IMR-90 (cell line): ENCODE measurements around the gene PRKCB. TPM values are rescaled to one million over a fixed set of nuclear protein-coding genes. Genes with fewer than 3 reads are reported as not detected.

Source experiments
- ATAC-seq: fragments of 200-7000 bp; cut with Tn5 transposase; 2 replicates; pipeline ENCODE4 v1.9.1; 2020; ENCODE audit warnings: low read depth, mild to moderate bottlenecking, moderate library complexity
- BruUV-seq: library from RNA; stranded (reverse); fragments of 400-500 nt; replicated peaks from 2 replicates; lab custom pipeline; 2021; lab: Mats Ljungman, UMichigan
- CTCF ChIA-PET: fragments of 300-600 bp; formaldehyde crosslinking; extraction: SDS; loops from one replicate; lab custom pipeline; 2021; ENCODE audit warnings: antibody characterized with exemption; lab: Yijun Ruan, JAX
- POLR2A ChIA-PET: fragments of 300-600 bp; sonication (Branson Sonifier 250); formaldehyde crosslinking; loops from one replicate; lab custom pipeline; 2022; ENCODE audit warnings: antibody characterized with exemption; ENCODE audit not compliant: unreplicated experiment; lab: Charles Lee
- DNase-seq: peaks from one replicate; pipeline ENCODE4 v3.0.0; 2013
- H2AFZ ChIP-seq: replicated peaks from 2 replicates; pipeline ENCODE3; 2013; ENCODE audit warnings: low read length, mild to moderate bottlenecking; ENCODE audit not compliant: poor library complexity
- H2AK5ac ChIP-seq: 2 replicates; pipeline ENCODE4 v1.6.1; 2013; ENCODE audit warnings: low read depth, low read length, inconsistent platforms
- H2AK9ac ChIP-seq: replicated peaks from 2 replicates; pipeline ENCODE3; 2013; ENCODE audit warnings: mild to moderate bottlenecking, low read depth, low read length, moderate library complexity; ENCODE audit not compliant: poor library complexity
- H2BK120ac ChIP-seq: 2 replicates; pipeline ENCODE4 v1.6.1; 2013; ENCODE audit warnings: low read depth, low read length, inconsistent platforms
- H2BK15ac ChIP-seq: 3 replicates; pipeline ENCODE4 v1.6.1; 2013; ENCODE audit warnings: low read depth, low read length, inconsistent platforms
- H2BK20ac ChIP-seq: 2 replicates; pipeline ENCODE4 v1.6.1; 2013; ENCODE audit warnings: low read depth, mild to moderate bottlenecking, inconsistent platforms, low read length, moderate library complexity
- H2BK5ac ChIP-seq: 2 replicates; pipeline ENCODE4 v1.6.1; 2013; ENCODE audit warnings: mild to moderate bottlenecking, low read depth, low read length, inconsistent platforms; ENCODE audit not compliant: poor library complexity, severe bottlenecking
- H3K14ac ChIP-seq: replicated peaks from 2 replicates; pipeline ENCODE4 v1.6.1; 2013; ENCODE audit warnings: low read depth, low read length, inconsistent platforms
- H3K18ac ChIP-seq: 2 replicates; pipeline ENCODE4 v1.6.1; 2013; ENCODE audit warnings: low read depth, low read length, control low read depth
- H3K23ac ChIP-seq: 2 replicates; pipeline ENCODE4 v1.6.1; 2013; ENCODE audit warnings: low read depth, low read length, inconsistent platforms
- H3K27ac ChIP-seq: 2 replicates; pipeline ENCODE4 v1.5.1; 2013; ENCODE audit warnings: mild to moderate bottlenecking, control low read depth, low read length; ENCODE audit not compliant: insufficient read depth
- H3K27me3 ChIP-seq: 2 replicates; pipeline ENCODE4 v1.6.1; 2013; ENCODE audit warnings: low read length; ENCODE audit not compliant: control insufficient read depth, insufficient read depth
- H3K36me3 ChIP-seq: 2 replicates; pipeline ENCODE4 v1.6.1; 2013; ENCODE audit warnings: low read length, mixed read lengths; ENCODE audit not compliant: control insufficient read depth, insufficient read depth
- H3K4ac ChIP-seq: 2 replicates; pipeline ENCODE4 v1.6.1; 2013; ENCODE audit warnings: low read depth, low read length, inconsistent platforms
- H3K4me1 ChIP-seq: 2 replicates; pipeline ENCODE4 v1.6.1; 2013; ENCODE audit warnings: low read length, mixed read lengths; ENCODE audit not compliant: control insufficient read depth, insufficient read depth
- H3K4me2 ChIP-seq: 2 replicates; pipeline ENCODE4 v1.6.1; 2013; ENCODE audit warnings: low read depth, mild to moderate bottlenecking, control low read depth, low read length, moderate library complexity
- H3K4me3 ChIP-seq: 2 replicates; pipeline ENCODE4 v1.5.1; 2013; ENCODE audit warnings: low read depth, mild to moderate bottlenecking, control low read depth, low read length, moderate library complexity; ENCODE audit not compliant: insufficient read depth
- H3K56ac ChIP-seq: 2 replicates; pipeline ENCODE4 v1.6.1; 2013; ENCODE audit warnings: low read length, inconsistent platforms; ENCODE audit not compliant: insufficient read depth; ENCODE audit errors: extremely low read depth
- H3K79me1 ChIP-seq, 2 experiments: 2 replicates each; pipeline ENCODE4 v1.6.1; 2013; ENCODE audit warnings: low read length in 2 of 2, inconsistent platforms in 1 of 2, low read depth in 1 of 2
- H3K9ac ChIP-seq: 2 replicates; pipeline ENCODE4 v1.6.1; 2013; ENCODE audit warnings: low read depth, low read length, control low read depth
- H3K9me1 ChIP-seq: 2 replicates; pipeline ENCODE4 v1.6.1; 2013; ENCODE audit warnings: low read length, inconsistent platforms; ENCODE audit not compliant: insufficient read depth
- H3K9me3 ChIP-seq: 2 replicates; pipeline ENCODE4 v1.6.1; 2013; ENCODE audit warnings: low read length; ENCODE audit not compliant: control insufficient read depth, insufficient read depth
- H4K20me1 ChIP-seq: 2 replicates; pipeline ENCODE4 v1.6.1; 2013; ENCODE audit warnings: low read length, inconsistent platforms; ENCODE audit not compliant: insufficient read depth
- H4K5ac ChIP-seq: 2 replicates; pipeline ENCODE4 v1.6.1; 2013; ENCODE audit warnings: mild to moderate bottlenecking, low read depth, low read length, control low read depth
- H4K8ac ChIP-seq, 2 experiments: 2 replicates each; pipeline ENCODE4 v1.6.1; 2013; ENCODE audit warnings: low read depth in 2 of 2, low read length in 2 of 2, control low read depth in 1 of 2, inconsistent platforms in 1 of 2
- H4K91ac ChIP-seq: 2 replicates; pipeline ENCODE4 v1.6.1; 2013; ENCODE audit warnings: low read depth, low read length, inconsistent platforms; ENCODE audit not compliant: insufficient read depth
- BHLHE40 ChIP-seq: fragments of 150-350 bp; IDR thresholded peaks from 2 replicates; pipeline ENCODE4 v1.6.1; 2016; ENCODE audit warnings: mild to moderate bottlenecking, low read depth, low read length
- CEBPB ChIP-seq: IDR thresholded peaks from 2 replicates; pipeline ENCODE4 v1.6.1; 2012; ENCODE audit warnings: low read depth, low read length, improper control_type of control experiment
- CHD1 ChIP-seq: IDR thresholded peaks from 2 replicates; pipeline ENCODE4 v1.6.1; 2012; ENCODE audit warnings: low read depth, low read length, improper control_type of control experiment
- FOS ChIP-seq: fragments of 150-350 bp; IDR thresholded peaks from 2 replicates; pipeline ENCODE4 v1.6.1; 2016; ENCODE audit warnings: low read depth, low read length
- MAFK ChIP-seq: IDR thresholded peaks from 2 replicates; pipeline ENCODE4 v1.6.1; 2012; ENCODE audit warnings: low read depth, low read length, improper control_type of control experiment
- MAZ ChIP-seq: IDR thresholded peaks from 2 replicates; pipeline ENCODE4 v1.6.1; 2012; ENCODE audit warnings: low read depth, mild to moderate bottlenecking, low read length, improper control_type of control experiment, moderate library complexity, borderline replicate concordance
- MXI1 ChIP-seq: IDR thresholded peaks from 2 replicates; pipeline ENCODE4 v1.6.1; 2012; ENCODE audit warnings: low read depth, mild to moderate bottlenecking, low read length, moderate library complexity, borderline replicate concordance
- NFE2L2 ChIP-seq: fragments of 150-350 bp; IDR thresholded peaks from 2 replicates; pipeline ENCODE4 v1.6.1; 2016; ENCODE audit warnings: low read depth, mild to moderate bottlenecking, low read length
- POLR2A ChIP-seq: IDR thresholded peaks from 2 replicates; pipeline ENCODE4 v1.6.1; 2012; ENCODE audit warnings: mild to moderate bottlenecking, low read depth, low read length
- RAD21 ChIP-seq: IDR thresholded peaks from 2 replicates; pipeline ENCODE4 v1.6.1; 2012; ENCODE audit warnings: low read length, improper control_type of control experiment
- RCOR1 ChIP-seq: IDR thresholded peaks from 2 replicates; pipeline ENCODE4 v1.6.1; 2012; ENCODE audit warnings: mild to moderate bottlenecking, low read length, improper control_type of control experiment; ENCODE audit not compliant: insufficient replicate concordance
- RFX5 ChIP-seq: IDR thresholded peaks from 2 replicates; pipeline ENCODE4 v1.8.0; 2012; ENCODE audit warnings: low read depth, mild to moderate bottlenecking, low read length, moderate library complexity
- SMC3 ChIP-seq: fragments of 150-350 bp; IDR thresholded peaks from 2 replicates; pipeline ENCODE4 v1.6.1; 2016; ENCODE audit warnings: low read depth, mild to moderate bottlenecking, antibody characterized with exemption, low read length, moderate library complexity
- WGBS, 2 experiments: methylation state at CpG; one replicate each; pipeline versions ENCODE4 v1.1.5 to v1.1.7; 2013; ENCODE audit warnings: missing lambda C conversion rate in 2 of 2; ENCODE audit not compliant: insufficient read length in 1 of 2; ENCODE audit errors: extremely low coverage in 2 of 2; 5-methylcytosine and 5-hydroxymethylcytosine counted together
- dilution Hi-C: fragments of 300-500 bp; cut with HindIII; formaldehyde crosslinking; loops from one replicate; pipeline ENCODE4 v1.14.3; 2018; ENCODE audit warnings: low sequenced_read_pairs; ENCODE audit not compliant: unreplicated experiment
- in situ Hi-C: fragments of 300-500 bp; cut with MboI; formaldehyde crosslinking; loops from 3 replicates; pipeline ENCODE4 v1.14.3; 2019; ENCODE audit warnings: low sequenced_read_pairs, inconsistent platforms, mixed read lengths
- intact Hi-C: fragments of 100-400 bp; cut with micrococcal nuclease; formaldehyde crosslinking; loops from 2 replicates; pipeline ENCODE4 v1.10.0; 2022
- polyA plus RNA-seq, 3 experiments: library from polyadenylated mRNA; depleted of rRNA; stranded (reverse); fragments of >200 nt; gene quantifications; 2 replicates each; pipeline ENCODE4 v1.2.3, GENCODE V29; 2012; ENCODE audit warnings: low replicate concordance in 1 of 3
- total RNA-seq: library from RNA; depleted of rRNA; stranded (reverse); fragments of >200 nt; gene quantifications from 2 replicates; pipeline ENCODE4 v1.2.3, GENCODE V29; 2012
- TF ChIP-seq, protein P1 (sequence below): fragments of 150-350 bp; IDR thresholded peaks from 2 replicates; pipeline ENCODE4 v1.6.1; 2017; ENCODE audit warnings: mild to moderate bottlenecking, antibody characterized with exemption, low read length, low read depth
- TF ChIP-seq, protein P2 (sequence below): fragments of 150-350 bp; IDR thresholded peaks from 2 replicates; pipeline ENCODE4 v1.6.1; 2016; ENCODE audit warnings: low read depth, mild to moderate bottlenecking, low read length, moderate library complexity, borderline replicate concordance
- TF ChIP-seq, protein P3 (sequence below): conservative IDR thresholded peaks from 2 replicates; pipeline ENCODE4 v1.5.1; 2012; ENCODE audit warnings: mild to moderate bottlenecking, low read depth, low read length, improper control_type of control experiment

Gene PRKCB
- total and polyA plus RNA-seq, 2 of the 4 experiments (the other 2 are of a cell fraction), result under 0.01 TPM; not detected in 1

DNA sequence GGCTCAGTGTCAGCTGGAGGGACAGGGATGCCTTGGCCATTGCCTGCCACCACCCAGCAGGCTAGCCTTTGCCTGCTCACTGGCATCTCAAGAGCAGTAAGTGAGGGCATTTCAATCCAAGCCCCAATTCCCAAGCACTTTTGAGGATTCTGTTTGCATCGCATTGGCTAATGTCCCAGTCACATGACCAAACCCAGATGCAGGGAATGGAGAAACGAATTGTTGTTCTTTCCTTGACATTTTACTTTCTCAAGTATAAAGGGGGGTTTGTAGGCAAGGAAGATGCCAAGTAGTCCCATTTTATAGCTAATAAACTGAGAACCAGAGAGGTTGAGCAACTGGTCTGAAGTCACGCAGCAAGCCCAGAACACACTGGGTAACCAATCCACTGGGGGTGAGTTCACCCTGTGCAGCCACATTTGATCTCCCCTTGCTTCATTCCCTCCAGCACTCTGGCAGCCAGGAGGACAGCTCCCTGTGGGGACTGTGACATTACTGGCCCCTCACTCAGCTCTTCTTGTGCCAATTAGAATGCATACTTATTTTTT, 226.6 kb downstream of the PRKCB start:
- Histone ChIP-seq H2BK5ac (no peak overlapping the region), H3K9ac (no peak overlapping the region), H3K4me1 (no peaks in the 10 kb centered on the region), H3K36me3 (no peaks in the 10 kb centered on the region), H3K9me1 (no peaks in the 10 kb centered on the region), H3K27me3 (no peaks in the 10 kb centered on the region), H2AFZ (no peak overlapping the region), H3K18ac (no peak overlapping the region), H2BK20ac (no peak overlapping the region), H3K4me2 (no peak overlapping the region), H4K5ac (no peak overlapping the region), H3K4ac (no peak overlapping the region), H3K79me1 (no peaks in the 10 kb centered on the region), H3K9me3 (no peaks in the 10 kb centered on the region), H2BK120ac (no peak overlapping the region), H2BK15ac (no peak overlapping the region), H3K27ac (no peak overlapping the region), H2AK5ac (no peak overlapping the region), H3K56ac (no peak overlapping the region), H3K23ac (no peak overlapping the region), H4K91ac (no peak overlapping the region), H3K4me3 (no peak overlapping the region), H3K14ac (no peak overlapping the region), H4K8ac (no peak overlapping the region), H4K20me1 (no peaks in the 10 kb centered on the region), H2AK9ac (no peak overlapping the region)
- no peak for DNase-seq
- WGBS, 2 experiments, result no CpG with 5 or more reads among the region's 3 CpGs
- dilution Hi-C loops, result no loop called here
- in situ Hi-C loops, result no loop called here
- no TSS peak for BruUV-seq
- no peak for TF ChIP-seq CHD1
- no peak for TF ChIP-seq BHLHE40
- no peak for TF ChIP-seq CEBPB
- TF ChIP-seq, protein P1, sequence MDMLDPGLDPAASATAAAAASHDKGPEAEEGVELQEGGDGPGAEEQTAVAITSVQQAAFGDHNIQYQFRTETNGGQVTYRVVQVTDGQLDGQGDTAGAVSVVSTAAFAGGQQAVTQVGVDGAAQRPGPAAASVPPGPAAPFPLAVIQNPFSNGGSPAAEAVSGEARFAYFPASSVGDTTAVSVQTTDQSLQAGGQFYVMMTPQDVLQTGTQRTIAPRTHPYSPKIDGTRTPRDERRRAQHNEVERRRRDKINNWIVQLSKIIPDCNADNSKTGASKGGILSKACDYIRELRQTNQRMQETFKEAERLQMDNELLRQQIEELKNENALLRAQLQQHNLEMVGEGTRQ, result no peak
- TF ChIP-seq RFX5, result no peak
- TF ChIP-seq, protein P2, sequence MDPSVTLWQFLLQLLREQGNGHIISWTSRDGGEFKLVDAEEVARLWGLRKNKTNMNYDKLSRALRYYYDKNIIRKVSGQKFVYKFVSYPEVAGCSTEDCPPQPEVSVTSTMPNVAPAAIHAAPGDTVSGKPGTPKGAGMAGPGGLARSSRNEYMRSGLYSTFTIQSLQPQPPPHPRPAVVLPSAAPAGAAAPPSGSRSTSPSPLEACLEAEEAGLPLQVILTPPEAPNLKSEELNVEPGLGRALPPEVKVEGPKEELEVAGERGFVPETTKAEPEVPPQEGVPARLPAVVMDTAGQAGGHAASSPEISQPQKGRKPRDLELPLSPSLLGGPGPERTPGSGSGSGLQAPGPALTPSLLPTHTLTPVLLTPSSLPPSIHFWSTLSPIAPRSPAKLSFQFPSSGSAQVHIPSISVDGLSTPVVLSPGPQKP, result no peak
- TF ChIP-seq MXI1, result no peak
- no peak for TF ChIP-seq MAFK
- TF ChIP-seq RAD21, result no peak
- TF ChIP-seq FOS, result no peak
- TF ChIP-seq RCOR1, result no peak
- TF ChIP-seq, protein P3, sequence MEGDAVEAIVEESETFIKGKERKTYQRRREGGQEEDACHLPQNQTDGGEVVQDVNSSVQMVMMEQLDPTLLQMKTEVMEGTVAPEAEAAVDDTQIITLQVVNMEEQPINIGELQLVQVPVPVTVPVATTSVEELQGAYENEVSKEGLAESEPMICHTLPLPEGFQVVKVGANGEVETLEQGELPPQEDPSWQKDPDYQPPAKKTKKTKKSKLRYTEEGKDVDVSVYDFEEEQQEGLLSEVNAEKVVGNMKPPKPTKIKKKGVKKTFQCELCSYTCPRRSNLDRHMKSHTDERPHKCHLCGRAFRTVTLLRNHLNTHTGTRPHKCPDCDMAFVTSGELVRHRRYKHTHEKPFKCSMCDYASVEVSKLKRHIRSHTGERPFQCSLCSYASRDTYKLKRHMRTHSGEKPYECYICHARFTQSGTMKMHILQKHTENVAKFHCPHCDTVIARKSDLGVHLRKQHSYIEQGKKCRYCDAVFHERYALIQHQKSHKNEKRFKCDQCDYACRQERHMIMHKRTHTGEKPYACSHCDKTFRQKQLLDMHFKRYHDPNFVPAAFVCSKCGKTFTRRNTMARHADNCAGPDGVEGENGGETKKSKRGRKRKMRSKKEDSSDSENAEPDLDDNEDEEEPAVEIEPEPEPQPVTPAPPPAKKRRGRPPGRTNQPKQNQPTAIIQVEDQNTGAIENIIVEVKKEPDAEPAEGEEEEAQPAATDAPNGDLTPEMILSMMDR, result no peak
- TF ChIP-seq NFE2L2, result no peak
- no peak for TF ChIP-seq MAZ
- no peak for TF ChIP-seq POLR2A
- no peak for TF ChIP-seq SMC3
- no peak for ATAC-seq
- POLR2A ChIA-PET, result no interaction called here
- intact Hi-C loops, result no loop called here
- CTCF ChIA-PET, result no interaction called here
